CD4-positive, alpha-beta T cell treated with Interleukin-21 for 1 hour (primary cell): ENCODE results near the gene MFSD11.
A peak's percentile ranks its signal among the peaks of the same experiment; 100 is the strongest.
"Not testable (repeated sequence)": the region's sequence is repeated elsewhere in the genome, so short reads cannot be mapped to it uniquely, and the experiment has no call there.

ENCODE experiments used
- DNase-seq: peaks from one replicate; pipeline ENCODE4 v3.0.0-alpha.2; 2020

The MFSD11 gene

GRCh38 chr17:76808326-76808725 is 70.4 kb downstream of the MFSD11 start:
- DNase-seq = no peak

GRCh38 chr17:76810956-76811355 is 73.0 kb downstream of the MFSD11 start:
- no peak for DNase-seq

GRCh38 chr17:76811834-76812233 is 73.9 kb downstream of the MFSD11 start:
- DNase-seq = no peak

DNA sequence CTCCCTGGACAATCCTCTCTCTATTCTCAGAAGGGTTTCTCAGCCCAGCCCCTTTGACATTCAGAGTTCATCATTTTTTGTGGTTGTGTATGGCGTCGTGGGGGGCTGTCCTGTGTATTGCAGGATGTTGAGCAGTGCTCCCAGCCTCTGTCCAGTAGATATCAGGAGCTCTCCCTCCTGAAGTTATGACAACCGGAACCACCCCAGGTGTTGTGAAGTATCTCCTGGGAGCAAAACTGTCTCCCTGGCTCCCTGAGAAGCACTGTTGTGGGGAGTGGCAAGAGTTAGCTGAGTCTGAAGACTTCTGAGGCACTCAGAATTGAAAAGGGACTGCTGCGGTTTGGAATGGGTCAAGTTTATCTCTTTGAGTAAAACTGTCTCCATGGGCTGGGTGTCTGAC is 74.3 kb downstream of the MFSD11 start:
- DNase-seq = no peak

DNA sequence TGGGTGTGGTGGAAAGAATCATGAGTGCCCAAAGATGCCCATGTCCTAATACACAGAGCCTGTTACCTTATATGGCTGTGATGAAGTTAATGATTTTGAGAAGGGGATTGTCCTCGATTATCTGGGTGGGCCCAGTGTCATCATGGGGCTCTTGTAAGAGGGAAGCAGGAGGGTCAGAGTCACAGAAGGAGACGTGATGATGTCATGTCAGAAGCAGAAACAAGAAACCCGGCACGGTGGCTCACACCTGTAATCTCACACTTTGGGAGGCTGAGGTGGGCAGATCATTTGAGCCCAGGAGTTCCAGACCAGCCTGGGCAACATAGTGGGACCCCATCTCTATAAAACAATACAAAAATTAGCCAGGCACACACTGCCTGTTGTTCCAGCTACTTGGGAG is 75.0 kb downstream of the MFSD11 start:
- no peak for DNase-seq

DNA sequence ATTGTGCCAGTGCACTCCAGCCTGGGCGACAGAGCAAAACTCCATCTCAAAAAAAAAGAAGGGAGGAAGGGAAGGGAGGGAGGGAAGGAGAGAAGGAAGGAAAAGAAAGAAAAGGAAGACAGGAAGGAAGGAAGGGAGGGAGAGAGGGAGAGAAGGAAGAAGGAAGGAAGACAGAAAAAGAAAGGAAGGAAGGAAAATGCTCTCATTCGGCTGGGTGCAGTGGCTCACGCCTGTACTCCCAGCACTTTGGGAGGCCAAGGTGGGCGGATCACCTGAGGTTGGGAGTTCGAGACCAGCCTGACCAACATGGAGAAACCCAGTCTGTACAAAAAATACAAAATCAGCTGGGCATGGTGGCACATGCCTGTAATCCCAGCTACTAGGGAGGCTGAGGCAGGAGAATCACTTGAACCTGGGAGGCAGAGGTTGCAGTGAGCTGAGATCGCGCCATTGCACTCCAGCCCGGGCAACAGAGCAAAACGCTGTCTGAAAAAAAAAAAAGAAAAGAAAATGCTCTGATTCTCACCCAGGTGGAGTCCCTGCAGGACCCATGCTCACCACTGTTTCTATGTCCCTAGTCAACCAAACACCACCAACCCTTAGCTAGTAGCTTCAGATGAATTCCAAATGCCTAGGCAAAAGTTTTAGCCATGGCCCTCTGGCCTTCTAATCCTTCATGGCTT is 78.1 kb downstream of the MFSD11 start:
- not testable (repeated sequence) for DNase-seq

GRCh38 chr17:76816590-76817135 is 78.7 kb downstream of the MFSD11 start:
- peak; percentile 64 for DNase-seq

DNA sequence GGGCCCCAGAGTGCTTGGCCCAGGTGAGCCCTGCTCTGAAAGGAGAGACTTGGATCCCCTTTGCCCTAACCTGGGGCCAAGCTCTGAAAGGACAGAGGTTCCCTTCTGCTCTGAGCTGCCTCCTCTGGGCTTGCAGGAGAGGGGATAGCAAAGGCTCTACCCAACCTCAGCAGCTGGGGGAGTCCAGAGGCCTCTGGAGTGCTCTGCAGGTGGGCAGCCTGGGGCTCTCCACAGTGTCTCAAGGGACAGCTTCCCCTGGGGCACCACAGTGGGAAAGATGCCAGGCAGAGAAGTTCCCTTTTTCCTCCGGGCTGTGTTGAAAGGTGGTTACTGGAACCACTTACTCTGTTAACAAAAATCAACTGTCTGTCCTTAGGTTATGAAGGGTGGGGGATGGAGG is 82.1 kb downstream of the MFSD11 start:
- no peak for DNase-seq

DNA sequence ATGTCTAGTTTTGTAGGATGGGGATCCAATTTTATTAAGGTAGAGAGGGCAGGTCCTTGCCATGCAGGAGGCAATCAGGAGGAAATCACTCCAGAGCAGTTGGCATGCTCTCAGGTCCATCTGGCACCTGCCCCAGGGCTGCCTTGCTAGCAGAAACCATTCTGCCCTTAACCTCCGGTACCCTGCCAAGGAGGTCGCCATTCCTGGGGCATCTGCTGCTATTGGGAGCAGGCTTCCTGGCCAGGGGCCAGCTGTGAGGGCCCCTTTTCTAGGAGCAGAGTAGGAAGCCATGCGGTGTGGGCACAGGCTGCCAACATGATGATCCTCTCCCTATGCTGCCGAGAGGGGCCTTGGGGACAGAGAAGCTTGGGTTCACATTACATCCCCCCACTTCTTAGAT is 82.6 kb downstream of the MFSD11 start:
- no peak for DNase-seq

DNA sequence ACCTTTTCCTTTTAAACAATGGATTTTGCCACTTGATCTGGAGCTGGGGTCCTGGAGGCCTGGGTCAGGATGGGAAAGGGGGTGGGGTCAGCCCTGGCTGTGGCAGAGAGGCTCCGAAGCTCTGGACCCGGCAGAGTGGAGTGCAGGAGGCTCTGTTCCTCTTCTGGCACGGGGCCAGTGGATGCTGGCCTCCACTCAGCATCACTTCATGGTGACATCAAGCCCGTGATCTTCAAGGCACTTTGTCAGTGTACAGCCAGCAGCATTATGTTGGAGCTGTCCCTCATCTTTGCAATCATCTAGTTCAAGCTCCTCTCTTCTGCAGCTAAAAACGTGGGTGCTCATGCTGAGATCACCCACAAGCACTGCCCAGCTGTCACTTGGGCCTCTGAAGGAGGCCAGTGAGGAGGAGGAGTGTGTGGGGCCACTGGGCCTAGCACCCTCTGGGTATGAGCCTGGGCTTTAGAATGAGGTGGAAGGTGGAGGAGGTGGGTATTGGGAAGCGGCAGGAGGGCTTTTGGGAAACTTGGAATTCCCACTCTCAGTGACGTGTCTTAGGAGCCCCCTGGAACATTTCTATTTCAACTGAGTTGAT is 84.4 kb downstream of the MFSD11 start:
- DNase-seq = no peak

DNA sequence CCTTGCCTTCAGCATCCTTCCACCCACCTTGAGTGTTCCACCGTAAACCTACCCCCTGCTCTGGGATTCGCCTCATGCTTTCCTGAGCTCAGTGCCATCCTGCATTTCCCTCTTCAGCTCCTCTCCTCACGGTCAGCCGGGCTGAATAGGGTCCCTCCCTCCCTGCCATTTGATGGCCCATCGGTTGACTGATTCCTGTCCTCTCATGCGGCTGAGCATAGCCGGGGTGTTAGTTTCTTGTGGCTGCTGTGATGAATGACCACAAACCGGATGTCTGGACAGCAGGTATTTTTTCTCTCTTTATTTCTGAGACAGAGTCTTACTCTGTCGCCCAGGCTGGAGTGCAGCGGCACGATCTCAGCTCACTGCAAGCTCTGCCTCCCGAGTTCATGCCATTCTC is 86.2 kb downstream of the MFSD11 start:
- DNase-seq = no peak

- no peak for DNase-seq
Measured at GRCh38 chr17:76826330-76827068, 88.6 kb downstream of the MFSD11 start.

- no peak for DNase-seq
Measured at GRCh38 chr17:76827736-76828135, 89.8 kb downstream of the MFSD11 start.
